Fibroblast of skin of left biceps (primary cell): ENCODE results near the gene KSR2.

ENCODE experiments used
- DNase-seq, 2 experiments: peaks; one replicate each; pipeline ENCODE4 v3.0.0-alpha.2; 2013; ENCODE audit warnings: low read depth in 2 of 2

KSR2 gene

DNA sequence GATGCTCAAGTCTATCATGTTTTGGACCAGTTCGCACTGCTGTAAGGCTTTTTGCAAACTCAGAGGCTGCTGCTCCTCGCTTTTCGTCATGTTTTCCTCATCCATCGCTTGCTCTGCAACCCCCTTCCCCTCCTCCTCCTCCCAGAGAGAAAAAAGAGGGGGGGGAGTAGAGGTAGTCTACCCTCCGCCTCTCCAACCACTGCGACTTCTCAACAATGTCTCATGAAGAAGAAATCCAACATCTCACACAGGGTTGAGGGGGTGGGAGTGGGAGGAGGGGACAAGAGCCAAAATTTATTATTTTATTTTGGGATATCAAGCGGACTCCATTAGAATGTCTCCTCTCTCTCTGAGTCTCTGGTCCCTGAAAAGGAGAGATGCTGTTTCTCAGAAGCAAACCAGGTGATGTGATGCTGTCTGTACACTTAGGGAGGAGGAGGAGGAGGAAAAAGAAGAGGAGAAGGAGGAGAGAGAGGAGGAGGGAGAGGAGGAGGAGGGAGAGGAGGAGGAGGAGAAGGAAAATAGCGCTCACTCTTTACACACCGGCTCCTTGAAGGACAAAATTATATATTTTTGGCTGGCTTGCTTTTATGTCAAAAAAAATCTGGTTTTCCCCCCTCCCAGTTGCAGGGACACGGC is 520 bp downstream of the KSR2 start:
- DNase-seq = no peak

DNA sequence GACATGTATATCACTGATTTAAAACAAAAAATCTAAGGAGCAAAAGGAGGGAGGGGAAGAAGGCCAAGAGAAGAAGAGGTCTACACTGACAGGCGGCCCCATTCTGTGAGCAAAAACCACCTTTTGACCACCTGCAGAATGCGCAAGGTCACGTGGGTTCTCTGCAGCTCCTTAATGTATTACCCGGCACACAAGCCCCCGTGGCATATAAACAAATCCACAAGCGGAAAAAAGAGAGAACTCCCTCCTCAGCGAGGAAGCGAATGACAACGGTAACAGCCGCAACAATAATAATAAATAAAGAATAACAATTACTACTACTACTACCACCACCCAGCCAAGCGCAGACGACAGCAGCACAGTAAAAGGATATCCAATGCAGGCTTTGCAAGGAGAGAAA is 1.3 kb downstream of the KSR2 start:
- no peak for DNase-seq

DNA sequence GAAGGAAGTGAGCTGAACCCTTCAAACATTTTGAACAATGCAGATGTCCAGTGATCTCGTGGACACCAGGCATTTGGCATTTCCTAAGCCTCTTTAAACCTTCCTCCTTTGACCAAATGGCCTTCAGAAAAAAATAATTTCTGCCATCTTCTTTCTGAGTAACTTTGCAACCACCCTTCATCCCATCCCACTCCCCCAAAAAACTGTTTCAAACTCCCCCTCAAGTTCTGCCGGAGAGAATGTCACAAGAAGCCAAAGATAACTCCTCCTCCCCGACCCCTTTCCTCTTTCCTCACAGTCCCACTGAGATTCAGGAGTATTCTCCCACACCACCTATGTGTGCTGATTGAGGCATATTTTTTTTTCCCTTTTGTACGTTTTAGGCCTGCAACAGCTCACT is 1.7 kb downstream of the KSR2 start:
- DNase-seq = no peak

DNA sequence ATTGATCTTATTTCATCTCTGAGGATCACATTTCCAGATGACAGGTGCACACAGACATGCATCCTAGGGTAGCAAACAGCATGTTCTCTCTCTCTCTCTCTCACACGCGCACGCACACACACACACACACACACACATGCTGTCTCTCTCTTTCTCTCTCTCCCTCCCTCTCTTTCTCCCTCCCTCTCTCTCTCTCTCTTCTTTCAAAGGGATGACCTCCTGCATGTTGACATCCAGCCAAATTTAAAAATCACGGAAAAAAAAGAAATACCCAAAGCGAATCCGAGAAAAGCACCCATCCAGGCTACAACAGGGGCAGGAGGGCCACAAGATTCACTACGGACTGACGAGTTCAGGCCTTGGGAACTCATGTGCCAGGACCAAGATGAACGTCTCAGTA is 2.3 kb downstream of the KSR2 start:
- no peak for DNase-seq

GRCh38 chr12:117963836-117964235 is 5.0 kb downstream of the KSR2 start:
- DNase-seq = no peak

- DNase-seq = no peak
These were observed 31.9 kb downstream of the KSR2 start for GRCh38 chr12:117936722-117937484.

GRCh38 chr12:117933545-117933944 is 35.2 kb downstream of the KSR2 start:
- DNase-seq = no peak

- no peak for DNase-seq
These were observed 42.3 kb downstream of the KSR2 start for GRCh38 chr12:117926391-117926899.

DNA sequence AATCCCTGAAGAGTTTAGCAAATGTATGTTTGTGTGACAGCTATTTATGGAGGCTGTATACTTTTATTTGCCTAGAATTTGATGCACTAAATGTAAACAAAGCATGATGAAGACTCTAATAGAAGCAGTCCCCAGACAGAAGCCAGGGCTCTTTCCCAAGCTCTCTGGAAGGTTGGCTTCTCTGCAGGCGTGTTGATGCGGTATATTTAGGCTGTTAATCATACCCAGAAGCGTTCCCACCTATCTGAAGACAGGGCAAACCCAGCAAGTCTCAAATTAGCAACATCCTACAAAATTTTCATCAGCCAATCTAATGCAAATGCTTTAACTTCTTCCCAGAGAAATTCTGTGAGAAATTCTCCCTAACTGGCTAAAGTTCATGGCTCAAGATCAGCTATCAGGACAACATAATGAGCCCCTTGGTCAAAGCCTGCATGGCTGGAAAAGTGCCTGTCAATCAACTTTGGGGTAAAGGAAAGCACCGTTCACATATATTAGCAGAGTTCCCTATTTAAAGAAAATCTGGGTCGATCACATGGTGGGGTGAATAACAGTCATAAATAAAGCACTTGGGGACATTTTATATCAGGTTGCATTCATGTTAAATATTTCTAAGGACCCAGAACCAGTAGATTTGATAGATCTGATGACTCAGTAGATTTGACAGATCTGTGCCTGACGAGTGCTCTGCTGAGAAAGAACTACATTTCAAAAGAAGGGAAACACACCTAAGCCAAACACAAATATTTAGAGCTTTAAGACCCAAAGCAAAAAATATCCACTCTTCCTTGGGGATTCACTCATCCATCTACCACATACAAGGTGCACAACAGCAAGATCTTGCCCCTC is 46.6 kb downstream of the KSR2 start:
- DNase-seq = no peak

DNA sequence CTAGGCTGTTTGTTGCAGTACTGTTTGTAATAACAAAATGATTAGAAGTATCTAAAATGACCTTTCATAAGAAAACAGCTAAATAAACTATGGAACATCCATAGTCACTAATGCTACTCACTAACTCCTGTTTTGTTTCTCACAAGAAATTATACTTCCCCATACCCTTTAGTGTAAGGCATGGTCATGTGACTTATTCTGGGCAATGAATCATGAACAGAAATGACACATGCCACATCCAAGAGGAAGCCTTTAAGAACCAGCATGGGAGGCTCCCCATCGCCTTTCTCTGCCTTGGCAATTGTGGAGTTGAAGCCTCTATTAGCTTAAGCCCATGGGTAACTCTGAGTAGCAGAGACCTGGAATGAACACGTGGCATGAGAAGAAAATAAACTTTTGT is 49.3 kb downstream of the KSR2 start:
- DNase-seq = no peak

- DNase-seq = no peak
These were observed 54.1 kb downstream of the KSR2 start for GRCh38 chr12:117914686-117915085.

DNA sequence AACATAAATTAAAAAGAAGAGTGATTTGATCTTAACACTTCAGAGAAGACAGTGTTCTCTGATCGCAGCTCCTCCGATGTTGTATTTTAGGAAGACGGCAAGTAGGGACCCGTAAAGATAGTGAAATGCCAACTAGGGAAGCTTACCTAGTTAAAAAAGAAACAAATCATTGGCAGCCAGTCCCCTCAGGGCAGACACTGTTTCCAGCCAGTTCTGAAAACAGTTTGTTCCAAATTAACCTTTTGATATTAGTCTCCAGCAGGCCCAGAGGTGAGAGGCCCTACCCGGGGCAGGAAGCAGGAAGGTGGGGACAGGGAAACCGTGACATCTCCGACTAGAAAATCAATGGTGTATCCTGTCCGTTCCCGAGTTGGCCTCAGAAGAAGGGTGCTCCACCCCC is 56.0 kb downstream of the KSR2 start:
- no peak for DNase-seq

GRCh38 chr12:117908411-117908810 is 60.4 kb downstream of the KSR2 start:
- no peak for DNase-seq

DNA sequence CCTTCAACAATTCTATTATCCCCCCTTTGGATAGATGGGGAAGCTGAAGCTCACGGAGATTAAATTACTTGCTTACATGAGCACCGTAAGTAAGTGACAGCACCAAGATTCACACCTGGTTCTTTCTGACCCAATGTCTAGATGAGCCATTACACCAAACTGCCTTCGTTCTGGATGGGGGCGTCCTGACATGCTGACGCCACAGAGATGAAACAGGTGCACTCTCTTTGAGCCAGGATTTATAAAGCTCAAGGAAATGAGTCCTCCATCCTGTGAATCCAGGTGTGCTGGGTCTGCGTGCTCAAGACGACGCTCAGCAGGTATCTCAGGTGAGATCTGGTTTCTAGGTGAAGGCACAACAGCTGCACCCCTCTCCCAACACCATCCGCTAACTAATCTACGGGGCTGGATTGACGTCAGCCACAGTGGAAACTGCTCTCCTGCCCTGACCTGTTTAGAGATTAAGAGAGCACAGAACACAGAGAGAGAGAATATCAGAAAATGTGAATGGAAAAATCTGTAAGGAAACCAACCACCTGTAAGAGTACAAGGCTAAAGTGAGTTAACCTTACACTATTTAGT is 61.6 kb downstream of the KSR2 start:
- DNase-seq = no peak

DNA sequence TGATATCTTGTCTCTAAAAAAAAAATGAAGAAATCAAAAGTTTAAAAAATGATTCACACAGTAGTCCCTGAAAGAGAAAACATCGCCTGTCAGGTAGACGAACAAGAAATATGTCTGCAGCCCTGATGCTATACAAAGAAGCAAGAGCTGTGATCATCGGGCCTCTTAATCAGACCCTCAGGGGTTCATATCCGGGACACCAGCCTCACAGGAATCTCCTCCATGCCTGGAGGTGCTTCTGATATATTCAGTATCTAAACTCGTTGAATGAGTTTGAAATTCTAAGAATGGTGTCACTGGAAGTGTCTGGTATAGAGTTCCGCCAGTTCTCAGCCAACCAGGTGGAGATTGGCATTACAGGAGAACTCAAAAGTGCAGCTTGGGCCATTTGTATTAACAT is 64.7 kb downstream of the KSR2 start:
- DNase-seq = no peak

- no peak for DNase-seq
These were observed 65.5 kb downstream of the KSR2 start for GRCh38 chr12:117903110-117903840.

DNA sequence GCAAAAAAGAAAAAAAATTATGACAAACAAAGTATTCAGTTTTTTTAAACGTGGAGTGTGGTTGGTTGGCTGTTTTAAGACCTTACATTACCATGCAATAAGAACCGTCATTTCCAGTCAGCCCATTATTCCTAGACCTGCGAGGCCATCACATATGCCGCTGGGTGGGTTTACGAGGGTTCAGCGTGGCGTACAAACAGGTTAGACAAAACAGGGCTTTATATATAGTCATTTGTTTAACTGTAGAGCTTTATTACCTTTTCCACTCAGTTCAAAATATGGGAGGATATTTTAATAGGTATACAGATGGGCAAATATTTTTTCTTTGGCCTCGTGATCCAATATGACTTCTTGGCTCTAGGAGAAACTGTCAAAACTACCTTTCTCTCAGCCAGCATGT is 67.2 kb downstream of the KSR2 start:
- DNase-seq = no peak

- no peak for DNase-seq
These were observed 68.2 kb downstream of the KSR2 start for GRCh38 chr12:117900561-117900960.

- DNase-seq = no peak
These were observed 71.2 kb downstream of the KSR2 start for GRCh38 chr12:117897372-117898161.

- no peak for DNase-seq
These were observed 72.8 kb downstream of the KSR2 start for GRCh38 chr12:117896009-117896408.

GRCh38 chr12:117892441-117892840 is 76.3 kb downstream of the KSR2 start:
- DNase-seq = no peak
